C1 segment of cervical spinal cord (tissue), 14 donors: ENCODE results near the gene TANC1.

Experiments
- DNase-seq, 14 donors: peaks; one replicate each; lab custom pipeline; 2025; lab: John Stamatoyannopoulos, UW

Gene TANC1

GRCh38 chr2:159256159-159256558 is 287.7 kb downstream of the TANC1 start:
- no peak for DNase-seq

GRCh38 chr2:159262226-159262625 is 293.8 kb downstream of the TANC1 start:
- no peak for DNase-seq

- DNase-seq = no peak
Measured at GRCh38 chr2:159262904-159263303, 294.5 kb downstream of the TANC1 start.

GRCh38 chr2:159265171-159265576 is 296.7 kb downstream of the TANC1 start:
- no peak for DNase-seq

- no peak for DNase-seq
Measured at GRCh38 chr2:159266554-159266953, 298.1 kb downstream of the TANC1 start.

GRCh38 chr2:159267921-159268320 is 299.5 kb downstream of the TANC1 start:
- DNase-seq = no peak

GRCh38 chr2:159270744-159271379 is 302.4 kb downstream of the TANC1 start:
- no peak for DNase-seq

- DNase-seq = no peak
Measured at GRCh38 chr2:159272156-159272555, 303.7 kb downstream of the TANC1 start.

- no peak for DNase-seq
Measured at GRCh38 chr2:159275111-159275510, 306.7 kb downstream of the TANC1 start.

GRCh38 chr2:159279700-159280099 is 311.3 kb downstream of the TANC1 start:
- no peak for DNase-seq

GRCh38 chr2:159281002-159281401 is 312.6 kb downstream of the TANC1 start:
- DNase-seq = no peak
